ENCODE data around the gene SULT1A1. TPM values are rescaled to one million over a fixed set of nuclear protein-coding genes. Genes with fewer than 3 reads are reported as not detected.

The SULT1A1 gene
- total and polyA plus RNA-seq, 2 of the 13 experiments (the other 11 are each of a cell fraction or from before 2014, with no cell fraction given): 114 to 147 TPM

DNA sequence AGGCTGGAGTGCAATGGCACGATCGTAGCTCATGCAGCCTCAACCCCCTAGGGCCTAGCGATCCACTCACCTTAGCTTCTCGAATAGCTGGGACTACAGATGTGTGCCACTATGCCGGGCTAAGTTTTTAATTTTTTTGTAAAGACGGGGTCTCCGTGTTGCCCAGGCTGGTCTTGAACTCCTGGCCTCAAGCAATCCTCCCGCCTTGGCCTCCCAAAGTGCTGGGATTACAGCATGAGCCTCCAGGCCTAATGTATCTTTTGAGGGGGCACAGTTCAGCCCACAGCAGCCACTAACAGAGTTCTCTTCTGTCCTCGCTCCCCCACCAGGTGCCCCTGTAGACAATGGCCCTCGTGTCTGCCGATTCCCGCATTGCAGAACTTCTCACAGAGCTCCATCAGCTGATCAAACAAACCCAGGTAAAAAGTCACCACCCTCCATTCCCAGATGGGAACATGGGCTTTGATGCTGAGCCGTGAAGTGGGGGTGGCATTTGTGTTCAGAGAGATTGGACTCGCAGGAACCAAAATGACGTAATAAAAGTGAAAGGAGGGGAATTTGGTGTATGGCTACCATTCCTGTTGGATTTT lies 29.0 kb downstream of the SULT1A1 start (continued):
- TF ChIP-seq RERE (CRISPR knock-in tag; IDR thresholded peaks at IDR 0.05; ENCODE audit: low read depth) (no peak), ZSCAN22 (CRISPR knock-in tag; IDR thresholded peaks at IDR 0.05) (no peak), SALL1 (CRISPR knock-in tag; IDR thresholded peaks at IDR 0.05) (0 out of 2 replicates have a peak, but pooled peaks have one; percentile 16), PLSCR1 (CRISPR knock-in tag; IDR thresholded peaks at IDR 0.05; ENCODE audit: borderline replicate concordance) (no peak), ZNF333 (CRISPR knock-in tag; IDR thresholded peaks at IDR 0.05; ENCODE audit: borderline replicate concordance) (no peak), ZBTB25 (CRISPR knock-in tag; IDR thresholded peaks at IDR 0.05) (no peak), ZNF580 (CRISPR knock-in tag; IDR thresholded peaks at IDR 0.05; ENCODE audit: borderline replicate concordance, low read depth) (no peak), HES4 (CRISPR knock-in tag; IDR thresholded peaks at IDR 0.05; ENCODE audit: borderline replicate concordance) (no peak), UBTF (CRISPR knock-in tag; IDR thresholded peaks at IDR 0.05) (no peak), TARDBP (CRISPR knock-in tag; IDR thresholded peaks at IDR 0.05) (no peak), SRSF4 (IDR thresholded peaks at IDR 0.05; ENCODE audit: low read depth, low read length, poor library complexity, severe bottlenecking) (no peak)
- TF ChIP-seq, protein P1, sequence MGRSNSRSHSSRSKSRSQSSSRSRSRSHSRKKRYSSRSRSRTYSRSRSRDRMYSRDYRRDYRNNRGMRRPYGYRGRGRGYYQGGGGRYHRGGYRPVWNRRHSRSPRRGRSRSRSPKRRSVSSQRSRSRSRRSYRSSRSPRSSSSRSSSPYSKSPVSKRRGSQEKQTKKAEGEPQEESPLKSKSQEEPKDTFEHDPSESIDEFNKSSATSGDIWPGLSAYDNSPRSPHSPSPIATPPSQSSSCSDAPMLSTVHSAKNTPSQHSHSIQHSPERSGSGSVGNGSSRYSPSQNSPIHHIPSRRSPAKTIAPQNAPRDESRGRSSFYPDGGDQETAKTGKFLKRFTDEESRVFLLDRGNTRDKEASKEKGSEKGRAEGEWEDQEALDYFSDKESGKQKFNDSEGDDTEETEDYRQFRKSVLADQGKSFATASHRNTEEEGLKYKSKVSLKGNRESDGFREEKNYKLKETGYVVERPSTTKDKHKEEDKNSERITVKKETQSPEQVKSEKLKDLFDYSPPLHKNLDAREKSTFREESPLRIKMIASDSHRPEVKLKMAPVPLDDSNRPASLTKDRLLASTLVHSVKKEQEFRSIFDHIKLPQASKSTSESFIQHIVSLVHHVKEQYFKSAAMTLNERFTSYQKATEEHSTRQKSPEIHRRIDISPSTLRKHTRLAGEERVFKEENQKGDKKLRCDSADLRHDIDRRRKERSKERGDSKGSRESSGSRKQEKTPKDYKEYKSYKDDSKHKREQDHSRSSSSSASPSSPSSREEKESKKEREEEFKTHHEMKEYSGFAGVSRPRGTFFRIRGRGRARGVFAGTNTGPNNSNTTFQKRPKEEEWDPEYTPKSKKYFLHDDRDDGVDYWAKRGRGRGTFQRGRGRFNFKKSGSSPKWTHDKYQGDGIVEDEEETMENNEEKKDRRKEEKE (IDR thresholded peaks at IDR 0.05): no peak
- TF ChIP-seq, protein P2, sequence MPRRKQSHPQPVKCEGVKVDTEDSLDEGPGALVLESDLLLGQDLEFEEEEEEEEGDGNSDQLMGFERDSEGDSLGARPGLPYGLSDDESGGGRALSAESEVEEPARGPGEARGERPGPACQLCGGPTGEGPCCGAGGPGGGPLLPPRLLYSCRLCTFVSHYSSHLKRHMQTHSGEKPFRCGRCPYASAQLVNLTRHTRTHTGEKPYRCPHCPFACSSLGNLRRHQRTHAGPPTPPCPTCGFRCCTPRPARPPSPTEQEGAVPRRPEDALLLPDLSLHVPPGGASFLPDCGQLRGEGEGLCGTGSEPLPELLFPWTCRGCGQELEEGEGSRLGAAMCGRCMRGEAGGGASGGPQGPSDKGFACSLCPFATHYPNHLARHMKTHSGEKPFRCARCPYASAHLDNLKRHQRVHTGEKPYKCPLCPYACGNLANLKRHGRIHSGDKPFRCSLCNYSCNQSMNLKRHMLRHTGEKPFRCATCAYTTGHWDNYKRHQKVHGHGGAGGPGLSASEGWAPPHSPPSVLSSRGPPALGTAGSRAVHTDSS (CRISPR knock-in tag; conservative IDR thresholded peaks at IDR 0.05): no peak
